ENCODE data around the gene UBE2J2.

- TF ChIP-seq, protein P1, sequence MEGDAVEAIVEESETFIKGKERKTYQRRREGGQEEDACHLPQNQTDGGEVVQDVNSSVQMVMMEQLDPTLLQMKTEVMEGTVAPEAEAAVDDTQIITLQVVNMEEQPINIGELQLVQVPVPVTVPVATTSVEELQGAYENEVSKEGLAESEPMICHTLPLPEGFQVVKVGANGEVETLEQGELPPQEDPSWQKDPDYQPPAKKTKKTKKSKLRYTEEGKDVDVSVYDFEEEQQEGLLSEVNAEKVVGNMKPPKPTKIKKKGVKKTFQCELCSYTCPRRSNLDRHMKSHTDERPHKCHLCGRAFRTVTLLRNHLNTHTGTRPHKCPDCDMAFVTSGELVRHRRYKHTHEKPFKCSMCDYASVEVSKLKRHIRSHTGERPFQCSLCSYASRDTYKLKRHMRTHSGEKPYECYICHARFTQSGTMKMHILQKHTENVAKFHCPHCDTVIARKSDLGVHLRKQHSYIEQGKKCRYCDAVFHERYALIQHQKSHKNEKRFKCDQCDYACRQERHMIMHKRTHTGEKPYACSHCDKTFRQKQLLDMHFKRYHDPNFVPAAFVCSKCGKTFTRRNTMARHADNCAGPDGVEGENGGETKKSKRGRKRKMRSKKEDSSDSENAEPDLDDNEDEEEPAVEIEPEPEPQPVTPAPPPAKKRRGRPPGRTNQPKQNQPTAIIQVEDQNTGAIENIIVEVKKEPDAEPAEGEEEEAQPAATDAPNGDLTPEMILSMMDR (conservative IDR thresholded peaks at IDR 0.05; ENCODE audit: low read depth, low read length) = no peak
- no peak for TF ChIP-seq EZH2 (IDR thresholded peaks at IDR 0.05; ENCODE audit: low read length, unreplicated experiment)
- no peak for TF ChIP-seq EZH2phosphoT487 (IDR thresholded peaks at IDR 0.05; ENCODE audit: borderline replicate concordance, low read length)
These were observed 1.3 kb upstream of the UBE2J2 start for GRCh38 chr1:1274931-1275431.

Data from PC-3 (cell line).